ENCODE measurements around the gene ZNF560. TPM values are rescaled to one million over a fixed set of nuclear protein-coding genes. Genes with fewer than 3 reads are reported as not detected.

Gene ZNF560
- total RNA-seq, 2 experiments from 2014 or later: not detected

- CTCF ChIA-PET: no interaction called here
- POLR2A ChIA-PET: no interaction called here
Measured at GRCh38 chr19:9445037-9445436, 53.4 kb downstream of the ZNF560 start.

GRCh38 chr19:9436358-9436757 lies 62.1 kb downstream of the ZNF560 start:
- ChIA-PET CTCF (interaction anchor here (1.0 kb wide), 1 partner anchor 28 kb away, joined by 3 read pairs; no protein-coding TSS in a partner anchor), POLR2A (no interaction called here)

GRCh38 chr19:9435279-9436268 lies 62.8 kb downstream of the ZNF560 start, which contains the start of gene ZNF266:
Gene ZNF266 (minus strand): TSS chr19:9435573. CDS start chr19:9420089, 15,484 bp downstream.
- POLR2A ChIA-PET: interaction anchor here (0.9 kb wide), 1 partner anchor 101 kb away, joined by 3 read pairs; no protein-coding TSS in a partner anchor
- CTCF ChIA-PET: interaction anchor here (1.0 to 1.8 kb wide), 3 partner anchors 25 to 124 kb away, joined by 3 to 4 read pairs (median 3); no protein-coding TSS in a partner anchor

- ChIA-PET POLR2A (no interaction called here), CTCF (interaction anchor here (0.8 kb wide), 1 partner anchor 121 kb away, joined by 3 read pairs; no protein-coding TSS in a partner anchor)
Measured at GRCh38 chr19:9431475-9431874, 66.9 kb downstream of the ZNF560 start.

GRCh38 chr19:9430444-9430843 lies 68.0 kb downstream of the ZNF560 start:
- POLR2A ChIA-PET: no interaction called here
- CTCF ChIA-PET: no interaction called here

- POLR2A ChIA-PET: no interaction called here
- CTCF ChIA-PET: no interaction called here
Measured at GRCh38 chr19:9427941-9428340, 70.5 kb downstream of the ZNF560 start.

Other genes with a start within 250 kb of the ZNF560 start
- gene OR7E24, start 247.7 kb downstream of the ZNF560 start, total RNA-seq: not detected
- 1 to 10 TPM; 4.1 to 4.3 TPM for gene ZNF699, start 188.8 kb downstream of the ZNF560 start, total RNA-seq
- gene ZNF559, start 174.4 kb downstream of the ZNF560 start, total RNA-seq: 10 to 100 TPM; 10.7 to 11.2 TPM
- gene ZNF177, start 135.6 kb downstream of the ZNF560 start, total RNA-seq: under 1 TPM; 0.36 to 0.48 TPM
- 10 to 100 TPM; 28.2 to 32.1 TPM for gene ZNF266, start 63.0 kb downstream of the ZNF560 start, total RNA-seq
- 10 to 100 TPM; 15.6 to 15.7 TPM for gene ZNF426, start 40.0 kb upstream of the ZNF560 start, total RNA-seq
- gene ZNF121, start 85.9 kb upstream of the ZNF560 start, total RNA-seq: 10 to 100 TPM; 83.8 to 85.9 TPM
- gene ZNF561, start 122.6 kb upstream of the ZNF560 start, total RNA-seq: 10 to 100 TPM; 33.6 to 33.8 TPM
- 10 to 100 TPM; 45.0 to 47.6 TPM for gene ZNF562, start 176.5 kb upstream of the ZNF560 start, total RNA-seq

Data from activated CD8-positive, alpha-beta memory T cell treated with anti-CD3 and anti-CD28 coated beads for 36 hours (primary cell).